Pons (tissue), 1 donor: Measurements from ENCODE around the gene BICD1.
A peak's percentile ranks its signal among the peaks of the same experiment; 100 is the strongest.

Experiments
- DNase-seq: peaks from one replicate; pipeline ENCODE4 v3.0.0-alpha.2; 2016; ENCODE audit warnings: low spot score

Gene BICD1

GRCh38 chr12:32353540-32353939 is 246.9 kb downstream of the BICD1 start:
- DNase-seq: no peak

- no peak for DNase-seq
Observed at GRCh38 chr12:32357601-32358249, 251.1 kb downstream of the BICD1 start.

- DNase-seq: no peak
Observed at GRCh38 chr12:32360956-32361355, 254.3 kb downstream of the BICD1 start.

GRCh38 chr12:32362892-32363291 is 256.2 kb downstream of the BICD1 start:
- no peak for DNase-seq

GRCh38 chr12:32365473-32366064 is 258.9 kb downstream of the BICD1 start:
- peak; percentile 82 for DNase-seq

GRCh38 chr12:32366714-32367113 is 260.1 kb downstream of the BICD1 start:
- DNase-seq: no peak

- DNase-seq: no peak
Observed at GRCh38 chr12:32367381-32367780, 260.7 kb downstream of the BICD1 start.

- no peak for DNase-seq
Observed at GRCh38 chr12:32369202-32369601, 262.6 kb downstream of the BICD1 start.

- no peak for DNase-seq
Observed at GRCh38 chr12:32377344-32378055, 270.9 kb downstream of the BICD1 start.

GRCh38 chr12:32379213-32379612 is 272.6 kb downstream of the BICD1 start:
- no peak for DNase-seq

- no peak for DNase-seq
Observed at GRCh38 chr12:32379667-32380066, 273.0 kb downstream of the BICD1 start.

- DNase-seq: no peak
Observed at GRCh38 chr12:32382226-32382625, 275.6 kb downstream of the BICD1 start.

GRCh38 chr12:32390572-32391219 is 284.0 kb downstream of the BICD1 start:
- no peak for DNase-seq

GRCh38 chr12:32395026-32395425 is 288.4 kb downstream of the BICD1 start:
- DNase-seq: no peak

GRCh38 chr12:32397696-32398095 is 291.0 kb downstream of the BICD1 start:
- no peak for DNase-seq

GRCh38 chr12:32398181-32398580 is 291.5 kb downstream of the BICD1 start:
- DNase-seq: no peak

GRCh38 chr12:32398816-32399369 is 292.2 kb downstream of the BICD1 start:
- DNase-seq: no peak

- peak; percentile 35 for DNase-seq
Observed at GRCh38 chr12:32399370-32400113, 292.9 kb downstream of the BICD1 start, which contains the start of gene FGD4. FGD4 (plus strand) TSS chr12:32399558.

- no peak for DNase-seq
Observed at GRCh38 chr12:32400114-32400672, 293.5 kb downstream of the BICD1 start.

GRCh38 chr12:32400866-32401265 is 294.2 kb downstream of the BICD1 start:
- no peak for DNase-seq

- DNase-seq: no peak
Observed at GRCh38 chr12:32402170-32402569, 295.5 kb downstream of the BICD1 start.
